Skeletal muscle tissue (tissue), 4 donors: ENCODE measurements around the gene DYNLRB1. TPM values are rescaled to one million over a fixed set of nuclear protein-coding genes. Genes with fewer than 3 reads are reported as not detected.

Experiments used
- H3K27ac ChIP-seq: one replicate; pipeline ENCODE4 v1.7.0; 2013; ENCODE audit warnings: mild to moderate bottlenecking, low read depth, low read length, inconsistent platforms
- H3K27me3 ChIP-seq, 3 donors: one replicate each; pipeline ENCODE4 v1.7.0; 2013; ENCODE audit warnings: low read length in 3 of 3; ENCODE audit not compliant: control insufficient read depth in 3 of 3, insufficient read depth in 3 of 3
- H3K36me3 ChIP-seq, 3 donors: one replicate each; pipeline ENCODE4 v1.7.0; 2013; ENCODE audit warnings: low read length in 3 of 3; ENCODE audit not compliant: control insufficient read depth in 3 of 3, insufficient read depth in 3 of 3
- H3K4me1 ChIP-seq, 3 donors: one replicate each; pipeline ENCODE4 v1.7.0; 2013; ENCODE audit warnings: low read length in 3 of 3, mild to moderate bottlenecking in 3 of 3; ENCODE audit not compliant: control insufficient read depth in 3 of 3, insufficient read depth in 3 of 3
- H3K4me3 ChIP-seq, 3 donors: one replicate each; pipeline ENCODE4 v1.7.0; 2013; ENCODE audit warnings: low read length in 3 of 3
- H3K9ac ChIP-seq, 3 donors: one replicate each; pipeline ENCODE4 v1.7.0; 2013; ENCODE audit warnings: low read length in 3 of 3, mild to moderate bottlenecking in 3 of 3, moderate library complexity in 2 of 3, low read depth in 1 of 3
- H3K9me3 ChIP-seq, 3 donors: one replicate each; pipeline ENCODE4 v1.7.0; 2013; ENCODE audit warnings: low read length in 3 of 3; ENCODE audit not compliant: control insufficient read depth in 3 of 3
- total RNA-seq: library from RNA; depleted of rRNA; stranded (reverse); fragments of >200 nt; gene quantifications from one replicate; pipeline ENCODE4 v1.2.3, GENCODE V29; 2014
- donor health status: Osteomylitis.

DYNLRB1 gene
- total RNA-seq, 1 donor from 2014 or later: 28.7 TPM

DNA sequence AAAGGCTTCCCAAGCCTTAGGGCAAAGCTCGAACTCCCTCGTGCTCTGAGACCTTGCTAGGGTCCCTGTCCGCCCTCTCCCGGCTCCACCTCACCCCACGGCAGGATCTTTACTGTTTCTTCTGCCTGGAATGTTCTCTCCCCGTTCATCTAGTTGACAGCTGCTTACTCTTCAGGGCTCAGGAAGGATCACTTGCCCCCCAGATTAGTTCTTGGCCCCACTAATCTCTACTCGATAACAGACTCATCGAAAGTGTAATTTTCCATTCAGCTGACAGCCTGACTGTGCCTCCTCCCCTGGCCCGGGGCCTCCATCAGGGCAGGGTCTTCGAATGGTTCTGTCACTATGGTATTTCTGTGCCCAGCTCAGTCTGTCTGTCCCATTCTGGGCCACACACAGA, 45.4 kb downstream of the DYNLRB1 start:
- H3K27ac ChIP-seq: no peak overlapping the region
- no peak overlapping the region for H3K4me3 ChIP-seq
- peaks cover 0 to 20% (median 16%) of the 10 kb centered on the region in 3 donors for H3K4me1 ChIP-seq
- H3K36me3 ChIP-seq: peaks cover 2 to 4% (median 4%) of the 10 kb centered on the region in 3 donors
- no peaks in the 10 kb centered on the region for H3K27me3 ChIP-seq
- H3K9me3 ChIP-seq: no peaks in the 10 kb centered on the region
- no peak overlapping the region for H3K9ac ChIP-seq

DNA sequence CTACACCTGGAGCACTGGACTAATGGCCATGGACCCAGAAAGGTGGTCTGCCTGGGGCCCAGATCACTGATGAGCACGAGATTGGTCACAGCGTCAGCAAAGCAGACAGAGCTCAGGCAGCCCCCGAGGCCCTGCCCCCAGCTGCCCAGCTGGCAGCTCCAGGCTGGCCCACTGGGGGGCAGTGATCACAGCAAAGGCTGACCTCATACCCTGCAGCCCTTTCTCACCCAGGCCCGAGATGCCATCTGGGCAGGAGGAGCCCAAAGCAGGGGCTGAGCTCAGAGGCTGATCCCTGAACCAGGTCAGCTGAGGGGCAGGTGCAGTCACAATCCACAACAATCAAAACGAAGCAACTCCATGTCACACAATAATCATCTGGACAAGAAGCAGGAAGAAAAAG, 46.4 kb downstream of the DYNLRB1 start:
- H3K4me3 ChIP-seq: no peak overlapping the region
- no peaks in the 10 kb centered on the region for H3K9me3 ChIP-seq
- H3K9ac ChIP-seq: no peak overlapping the region
- H3K27me3 ChIP-seq: no peaks in the 10 kb centered on the region
- peaks cover 0 to 17% (median 16%) of the 10 kb centered on the region in 3 donors for H3K4me1 ChIP-seq
- peaks cover 4 to 10% (median 6%) of the 10 kb centered on the region in 3 donors for H3K36me3 ChIP-seq
- no peak overlapping the region for H3K27ac ChIP-seq

- peaks cover 0 to 10% (median 9%) of the 10 kb centered on the region in 3 donors for H3K4me1 ChIP-seq
- no peak overlapping the region for H3K9ac ChIP-seq
- no peaks in the 10 kb centered on the region for H3K27me3 ChIP-seq
- no peak overlapping the region for H3K4me3 ChIP-seq
- no peak overlapping the region for H3K27ac ChIP-seq
- no peaks in the 10 kb centered on the region for H3K9me3 ChIP-seq
- peaks cover 4 to 16% (median 12%) of the 10 kb centered on the region in 3 donors for H3K36me3 ChIP-seq
These were observed 48.6 kb downstream of the DYNLRB1 start for GRCh38 chr20:34564833-34565232.

DNA sequence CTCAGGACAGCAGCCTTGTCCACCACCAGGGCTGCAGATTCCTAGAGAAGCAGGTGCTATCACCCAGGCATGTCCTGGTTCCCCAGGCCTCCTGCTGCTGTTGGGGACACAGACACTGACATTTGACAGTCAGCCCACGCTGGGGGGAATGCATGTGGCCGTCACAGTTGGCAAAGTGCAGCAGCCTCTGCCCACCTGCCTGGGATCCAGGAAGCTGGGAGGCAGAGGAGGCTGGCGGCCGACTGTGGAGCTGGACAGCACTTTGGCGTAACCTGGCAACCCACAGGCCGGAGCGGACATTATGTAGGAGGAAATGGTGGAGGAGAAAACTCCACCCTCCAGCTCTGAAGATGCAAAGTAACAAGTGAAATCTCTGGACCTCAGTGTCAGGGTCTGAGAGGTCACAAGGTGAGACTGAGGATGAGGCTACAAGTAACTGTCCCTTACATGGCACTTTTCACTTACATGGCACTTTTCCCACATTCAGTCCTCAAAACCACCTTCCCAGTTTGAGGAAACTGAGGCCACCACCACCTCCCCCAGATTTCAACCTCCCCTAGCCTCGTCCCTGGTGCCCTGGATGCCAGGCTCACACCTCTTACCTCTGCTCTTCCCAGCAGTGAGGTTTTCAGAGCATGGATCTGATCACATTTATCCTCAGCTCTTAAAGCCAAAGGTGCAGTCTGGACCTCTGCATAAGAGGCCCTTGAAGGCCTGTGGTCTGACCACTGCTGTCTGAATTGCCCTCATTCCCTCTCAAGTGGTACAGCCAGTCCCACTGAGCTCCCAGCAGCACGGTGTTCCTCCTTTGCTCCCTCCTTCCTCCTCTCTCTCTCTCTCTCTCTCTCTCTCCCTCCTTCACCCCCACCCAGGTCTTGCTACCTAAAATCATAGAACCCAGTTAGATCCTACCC, 51.0 kb downstream of the DYNLRB1 start:
- no peak overlapping the region for H3K9ac ChIP-seq
- no peaks in the 10 kb centered on the region for H3K9me3 ChIP-seq
- H3K27ac ChIP-seq: no peak overlapping the region
- peaks cover 13 to 30% (median 15%) of the 10 kb centered on the region in 3 donors for H3K36me3 ChIP-seq
- H3K4me3 ChIP-seq: no peak overlapping the region
- no peaks in the 10 kb centered on the region for H3K27me3 ChIP-seq
- H3K4me1 ChIP-seq: peaks cover 0 to 10% (median 9%) of the 10 kb centered on the region in 3 donors

- no peak overlapping the region for H3K9ac ChIP-seq
- H3K36me3 ChIP-seq: peaks cover 16 to 32% (median 19%) of the 10 kb centered on the region in 3 donors
- H3K9me3 ChIP-seq: no peaks in the 10 kb centered on the region
- H3K4me1 ChIP-seq: peaks cover 0 to 6% (median 6%) of the 10 kb centered on the region in 3 donors
- no peak overlapping the region for H3K4me3 ChIP-seq
- H3K27ac ChIP-seq: no peak overlapping the region
- no peaks in the 10 kb centered on the region for H3K27me3 ChIP-seq
These were observed 52.0 kb downstream of the DYNLRB1 start for GRCh38 chr20:34567892-34568865.

DNA sequence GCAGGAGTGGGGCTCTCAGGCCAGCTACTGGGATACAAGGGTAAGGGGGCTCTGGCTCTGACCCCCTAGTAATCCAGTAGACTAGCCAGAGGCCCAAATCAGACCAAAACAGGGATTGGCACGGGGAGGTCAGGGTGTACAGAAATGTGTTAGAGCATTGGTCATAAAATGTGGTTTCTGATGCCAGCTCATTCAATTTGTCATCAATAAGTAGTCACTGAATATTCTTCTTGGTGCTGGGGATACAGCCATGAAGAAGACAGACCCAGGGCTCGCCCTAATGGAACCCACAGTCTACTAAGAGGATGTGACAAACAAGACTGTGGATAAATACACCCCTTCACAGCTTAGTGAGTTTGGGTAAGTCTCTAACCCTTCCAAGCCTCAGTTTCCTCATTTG, 53.4 kb downstream of the DYNLRB1 start:
- peaks cover 25 to 41% (median 30%) of the 10 kb centered on the region in 3 donors for H3K36me3 ChIP-seq
- peaks cover 0 to 6% (median 4%) of the 10 kb centered on the region in 3 donors for H3K4me1 ChIP-seq
- H3K9me3 ChIP-seq: no peaks in the 10 kb centered on the region
- H3K9ac ChIP-seq: no peak overlapping the region
- no peaks in the 10 kb centered on the region for H3K27me3 ChIP-seq
- no peak overlapping the region for H3K27ac ChIP-seq
- no peak overlapping the region for H3K4me3 ChIP-seq

DNA sequence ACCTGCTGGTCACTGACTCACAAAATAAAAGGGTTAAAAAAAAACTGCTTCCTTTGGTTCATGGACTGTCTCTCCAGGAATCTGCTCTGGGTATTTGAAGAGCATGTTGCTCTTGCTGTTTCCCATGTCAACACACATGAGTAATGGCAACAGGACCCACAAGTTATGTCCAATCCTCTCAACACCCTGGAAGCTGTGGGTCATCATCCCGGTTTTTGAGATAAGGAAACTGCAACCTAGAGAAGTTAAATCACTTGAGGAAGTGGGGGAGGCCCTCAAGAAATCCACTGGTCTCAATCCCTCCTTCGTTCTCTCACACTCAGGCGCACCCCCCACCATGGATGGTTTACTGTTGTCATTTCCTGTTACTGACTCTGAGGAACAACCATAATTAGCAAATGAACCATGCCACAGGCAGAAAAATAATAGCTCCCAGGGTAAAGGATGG, 54.7 kb downstream of the DYNLRB1 start:
- peaks cover 31 to 47% (median 32%) of the 10 kb centered on the region in 3 donors for H3K36me3 ChIP-seq

GRCh38 chr20:34571753-34572152, 55.5 kb downstream of the DYNLRB1 start:
- Histone ChIP-seq H3K27ac (no peak overlapping the region), H3K27me3 (no peaks in the 10 kb centered on the region), H3K36me3 (peaks cover 29 to 43% (median 32%) of the 10 kb centered on the region in 3 donors), H3K9me3 (no peaks in the 10 kb centered on the region), H3K4me1 (no peaks in the 10 kb centered on the region), H3K9ac (no peak overlapping the region), H3K4me3 (no peak overlapping the region)

More for the DNA sequence above, 54.7 kb downstream of the DYNLRB1 start:
- Histone ChIP-seq H3K9me3 (no peaks in the 10 kb centered on the region), H3K4me3 (no peak overlapping the region), H3K4me1 (no peaks in the 10 kb centered on the region), H3K9ac (no peak overlapping the region), H3K27ac (no peak overlapping the region), H3K27me3 (no peaks in the 10 kb centered on the region)

DNA sequence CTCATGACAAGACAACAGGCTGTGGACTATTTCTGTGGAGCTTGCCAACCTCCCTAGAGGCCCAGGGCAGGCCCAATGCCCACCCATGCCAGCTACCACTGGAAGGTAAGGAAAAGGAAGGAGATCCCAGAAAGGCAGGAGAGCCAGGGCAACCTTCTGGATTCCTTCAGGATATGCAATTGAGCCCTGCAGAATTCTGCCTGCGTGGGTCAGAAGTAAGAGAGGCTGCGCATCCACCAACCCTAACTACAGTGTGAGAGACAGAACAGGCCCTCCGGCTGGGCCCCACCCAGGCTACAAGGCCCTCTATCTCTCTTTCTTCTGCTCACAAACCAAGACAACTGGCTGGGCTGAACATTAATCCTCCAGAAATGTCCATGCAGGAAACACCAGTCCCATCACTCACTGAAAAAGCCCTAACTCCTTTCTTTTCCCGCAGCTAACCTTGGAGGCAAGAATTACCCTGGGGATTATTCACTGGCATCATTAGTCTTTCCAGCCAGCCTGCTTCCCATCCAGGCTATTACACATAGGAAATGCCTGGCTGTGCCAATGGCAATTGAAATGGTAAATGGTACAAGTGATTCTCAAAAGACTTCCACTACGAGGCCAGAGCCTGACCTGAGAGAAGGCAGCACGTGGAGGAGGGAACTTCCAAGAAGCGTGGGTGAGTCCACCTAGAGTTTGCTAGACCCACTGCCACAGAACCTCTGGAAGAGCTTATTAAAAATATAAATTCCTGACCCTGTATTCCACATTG, 57.5 kb downstream of the DYNLRB1 start:
- H3K4me1 ChIP-seq: peaks cover 10 to 13% (median 10%) of the 10 kb centered on the region in 3 donors
- peaks cover 23 to 34% (median 29%) of the 10 kb centered on the region in 3 donors for H3K36me3 ChIP-seq
- no peak overlapping the region for H3K27ac ChIP-seq
- no peak overlapping the region for H3K4me3 ChIP-seq
- no peaks in the 10 kb centered on the region for H3K9me3 ChIP-seq
- H3K27me3 ChIP-seq: no peaks in the 10 kb centered on the region
- H3K9ac ChIP-seq: no peak overlapping the region
